HG03280 (cell line): Measurements from ENCODE around the gene NADSYN1.
"Not testable (repeated sequence)": the region's sequence is repeated elsewhere in the genome, so short reads cannot be mapped to it uniquely, and the experiment has no call there.

Source experiments
- ATAC-seq: cut with Tn5 transposase; IDR thresholded peaks from one replicate; pipeline ENCODE4 v1.9.1; 2021; ENCODE audit warnings: mild to moderate bottlenecking, moderate library complexity; ENCODE audit not compliant: unreplicated experiment

Gene NADSYN1

DNA sequence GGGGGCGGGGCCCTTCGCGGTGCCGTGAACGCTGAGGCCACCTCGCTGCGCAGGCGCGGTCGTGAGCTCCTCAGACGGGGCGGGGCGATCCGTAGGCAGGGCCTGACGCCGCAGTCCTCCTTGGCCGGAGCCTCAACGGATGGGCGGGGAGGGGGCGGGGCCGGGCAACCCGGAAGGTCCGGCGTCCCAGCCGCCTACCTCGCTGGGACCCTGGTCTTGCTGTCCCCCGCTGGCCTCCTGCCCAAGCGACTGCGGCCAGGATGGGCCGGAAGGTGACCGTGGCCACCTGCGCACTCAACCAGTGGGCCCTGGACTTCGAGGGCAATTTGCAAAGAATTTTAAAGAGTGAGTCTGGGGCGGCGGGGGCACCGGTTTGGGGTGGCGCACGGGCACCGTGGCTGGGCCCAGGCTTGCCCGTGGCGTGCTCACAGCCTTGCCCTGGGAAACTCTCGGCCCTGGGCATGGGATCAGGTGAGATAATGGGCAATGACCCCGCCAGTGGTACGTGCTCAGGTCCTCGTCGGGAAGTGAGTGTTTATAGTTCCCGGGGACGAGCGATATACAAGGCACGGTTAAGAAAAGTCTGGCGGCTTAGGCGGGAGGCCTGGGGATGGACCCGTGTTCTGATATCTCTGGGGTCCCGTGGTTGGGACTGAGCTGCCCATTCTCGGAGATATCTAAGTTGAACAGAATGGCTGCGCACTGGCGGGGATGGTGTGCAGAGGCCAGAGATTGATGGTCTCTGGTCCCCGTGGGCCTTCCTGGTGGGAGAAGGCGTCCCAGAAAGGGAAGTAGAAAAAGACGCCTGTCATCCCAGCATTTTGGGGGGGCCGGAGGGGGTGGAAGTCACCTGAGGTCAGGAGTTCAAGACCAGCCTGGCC is at the start of gene NADSYN1:
TSS of gene NADSYN1 (plus strand) at position 167 of the 881 bp plus-strand sequence. CDS start at position 261, 94 bp downstream.
- ATAC-seq: peak; percentile 67

DNA sequence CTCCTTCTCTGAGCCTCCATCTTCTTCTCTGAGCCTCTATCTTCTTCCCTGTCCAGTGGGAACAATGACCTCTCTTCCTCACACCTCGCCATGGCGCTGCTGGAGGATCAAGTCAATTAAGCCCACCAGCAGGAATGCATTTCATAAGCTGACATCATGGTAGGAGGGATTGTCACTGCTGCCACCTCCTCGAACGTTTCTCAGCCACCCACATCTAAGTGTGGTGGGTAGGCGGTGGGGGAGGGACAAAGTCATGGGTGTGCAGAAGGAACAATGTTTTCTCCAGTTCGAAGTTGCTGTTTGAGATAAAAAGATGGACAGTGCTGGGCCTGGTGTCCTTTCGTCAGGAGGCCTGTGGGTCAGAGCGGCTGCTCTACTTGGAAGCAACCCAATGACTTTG is 48.8 kb upstream of the NADSYN1 start:
- ATAC-seq: no peak

DNA sequence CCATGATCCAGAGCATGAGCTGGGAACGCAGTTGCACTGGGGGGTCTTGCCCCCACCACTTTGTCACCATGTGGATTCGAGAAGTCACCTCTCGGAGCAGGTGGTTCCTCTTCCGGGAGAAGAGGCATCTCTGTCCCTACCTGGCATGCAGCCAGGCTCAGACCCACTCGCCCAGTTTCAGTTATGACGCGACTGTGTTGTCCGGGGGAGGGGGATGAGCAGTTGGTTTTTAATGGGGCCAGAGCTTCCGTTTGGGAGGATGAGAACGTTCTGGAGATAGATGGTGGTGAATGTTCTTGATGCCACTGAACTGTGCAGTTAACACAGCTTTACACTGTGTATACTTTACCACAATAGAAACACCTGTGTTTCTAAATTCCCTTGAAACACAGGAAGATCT is 46.3 kb upstream of the NADSYN1 start:
- ATAC-seq: no peak

DNA sequence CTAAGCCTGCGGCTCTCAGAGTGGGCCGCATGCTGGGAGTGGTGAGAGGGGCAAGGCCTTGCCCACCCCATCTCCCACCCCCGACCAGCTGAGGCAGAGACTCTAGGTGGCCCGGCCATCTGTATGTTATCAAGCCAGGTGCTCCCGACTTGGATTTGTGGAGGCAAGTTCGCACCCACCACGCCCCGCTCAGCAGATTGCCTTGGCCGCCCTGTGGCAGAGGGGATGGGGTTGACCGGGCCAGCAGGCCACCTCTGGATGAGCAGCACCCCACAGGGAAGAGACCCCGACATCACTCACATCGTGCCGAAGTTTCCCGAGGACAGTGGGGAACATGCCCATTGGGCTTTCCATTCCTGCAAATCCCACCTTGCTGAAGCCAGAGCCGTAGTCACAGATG is 45.6 kb upstream of the NADSYN1 start:
- no peak for ATAC-seq

DNA sequence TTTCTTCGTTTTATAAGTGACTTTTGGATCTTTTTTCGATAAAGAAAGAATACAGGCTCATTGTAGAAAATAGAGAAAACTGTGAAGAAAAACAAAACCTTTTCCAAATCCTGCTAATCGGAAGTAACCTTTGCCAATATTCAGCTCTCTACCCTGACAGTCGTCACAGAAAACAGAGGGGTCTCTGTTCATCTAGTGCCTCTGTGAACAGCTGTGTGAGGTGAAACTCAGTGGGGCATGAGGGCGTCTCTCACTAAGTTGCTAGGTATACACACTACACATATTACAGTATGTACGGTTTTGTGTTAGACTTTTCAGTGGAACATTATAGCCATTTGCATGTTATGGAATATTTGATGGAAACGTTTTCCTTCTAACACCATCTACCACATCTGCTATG is 44.2 kb upstream of the NADSYN1 start:
- ATAC-seq: no peak

DNA sequence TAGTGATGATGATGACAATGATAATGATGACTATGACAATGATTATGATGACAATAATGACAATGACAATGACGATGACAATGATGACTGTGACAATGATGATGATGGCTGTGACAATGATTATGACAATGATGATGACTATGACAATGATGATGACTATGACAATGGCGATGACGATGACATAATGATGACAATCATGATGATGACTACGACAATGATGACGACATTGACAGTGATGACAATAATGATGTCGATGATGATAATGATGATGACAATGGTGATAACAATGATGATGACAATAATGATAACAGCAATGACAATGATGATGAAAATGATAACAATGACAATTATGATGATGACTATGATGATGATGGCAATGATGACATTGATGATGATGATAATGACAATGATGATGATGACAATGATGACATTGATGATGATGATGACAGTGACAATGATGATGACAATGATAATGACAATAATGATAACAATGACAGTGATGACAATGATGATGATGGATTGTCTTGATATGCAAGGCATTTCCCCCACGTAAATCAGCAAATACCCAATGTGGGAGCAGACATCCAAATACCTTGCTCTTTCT is 42.5 kb upstream of the NADSYN1 start:
- ATAC-seq: no peak

DNA sequence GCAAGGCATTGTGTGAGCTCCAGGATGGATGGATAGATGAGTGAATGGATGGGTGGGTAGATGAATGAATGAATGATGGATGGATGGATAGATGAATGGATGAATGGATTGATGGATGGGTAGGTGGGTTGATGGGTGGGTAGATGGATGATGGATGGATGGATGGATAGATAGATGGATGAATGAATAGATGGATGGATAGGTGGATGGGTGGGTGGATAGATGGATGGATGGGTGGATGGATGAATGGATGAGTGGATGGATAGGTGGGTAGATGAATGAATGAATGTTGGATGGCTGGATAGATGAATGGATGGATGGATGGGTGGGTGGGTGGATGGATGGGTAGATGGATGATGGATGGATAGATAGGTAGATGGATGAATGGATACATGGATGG is 38.4 kb upstream of the NADSYN1 start:
- ATAC-seq: no peak

DNA sequence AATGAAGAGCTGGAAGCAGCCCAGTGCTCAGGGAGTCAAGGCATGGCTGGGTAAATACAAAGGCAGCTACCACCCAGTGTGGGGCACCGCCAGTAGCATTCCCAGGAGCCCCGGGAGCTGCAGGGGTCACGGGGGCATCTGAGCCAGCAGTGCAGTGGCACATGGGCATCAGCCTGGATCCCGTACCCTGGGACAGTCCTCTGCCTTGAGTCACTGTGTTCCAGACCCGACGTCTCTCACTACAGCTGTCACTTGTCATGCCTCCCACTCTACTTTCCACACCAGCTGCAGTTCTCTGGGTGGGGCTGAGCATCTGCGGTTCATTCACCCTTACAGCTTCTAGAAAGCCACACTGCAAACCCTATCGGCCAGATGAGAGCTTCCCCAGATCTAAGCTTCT is 34.4 kb upstream of the NADSYN1 start:
- ATAC-seq: peak; percentile 87

DNA sequence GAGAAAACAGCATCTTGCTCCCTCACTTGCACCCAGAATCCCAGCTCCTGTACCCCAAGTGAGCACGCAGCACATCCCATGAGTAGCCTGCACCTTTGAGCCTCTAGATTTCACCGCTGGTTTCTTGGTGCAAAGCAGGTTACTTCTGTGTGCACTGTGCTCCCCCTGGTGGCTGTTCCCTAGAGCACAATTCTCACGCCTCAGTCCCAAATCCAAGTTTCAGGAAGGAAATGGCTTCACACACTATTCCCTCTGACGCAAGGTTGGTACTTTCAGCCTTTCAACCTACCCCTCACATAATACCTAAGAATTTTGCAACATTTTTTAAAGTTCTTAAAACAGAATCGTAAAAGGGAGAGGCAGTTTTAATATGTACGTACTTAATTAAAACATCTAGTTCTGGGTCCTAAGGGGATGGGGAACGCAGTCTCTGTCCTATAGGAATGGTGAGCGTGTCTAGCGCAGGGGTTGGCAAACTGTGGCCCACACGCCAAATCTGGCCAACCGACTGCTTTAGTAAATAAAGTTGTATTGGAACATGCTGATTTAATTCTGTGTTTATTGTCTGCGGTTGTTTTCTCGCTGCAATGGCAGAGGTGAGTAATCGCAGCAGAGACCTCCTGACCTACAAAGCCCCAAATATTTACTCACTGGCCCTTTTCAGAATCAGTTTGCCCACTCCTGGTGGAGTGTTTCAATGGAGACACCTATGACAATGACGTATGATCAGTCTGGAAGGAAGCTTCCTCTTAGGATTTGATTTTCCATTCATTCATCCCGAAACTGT is 32.4 kb upstream of the NADSYN1 start:
- ATAC-seq: no peak

DNA sequence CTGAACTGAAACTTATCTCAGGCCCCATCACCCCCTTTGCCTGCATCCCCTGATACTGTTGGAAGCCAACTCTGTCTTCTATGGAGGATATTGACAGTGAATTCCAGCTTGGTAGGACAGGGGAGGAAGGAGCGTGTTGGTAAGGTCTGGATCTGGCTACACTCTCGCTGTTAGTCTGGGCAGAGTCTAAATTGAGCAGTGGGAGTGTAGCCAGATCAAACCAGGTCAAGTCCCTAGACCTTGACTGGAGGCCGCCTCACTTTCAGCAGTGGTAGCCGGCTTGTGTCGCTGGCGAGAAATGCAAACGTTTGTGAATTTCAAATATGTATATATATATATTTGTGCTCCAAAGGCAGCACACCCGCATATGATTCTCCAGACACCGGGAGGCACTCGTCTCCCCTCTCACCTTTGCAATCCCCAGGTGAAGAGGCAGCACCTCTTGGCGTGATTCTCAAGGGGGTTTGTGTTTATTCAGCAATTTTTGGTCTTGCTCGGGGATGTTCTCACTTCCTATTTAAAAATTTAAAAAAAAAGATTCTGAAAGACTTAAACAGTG is 31.5 kb upstream of the NADSYN1 start:
- ATAC-seq: no peak

DNA sequence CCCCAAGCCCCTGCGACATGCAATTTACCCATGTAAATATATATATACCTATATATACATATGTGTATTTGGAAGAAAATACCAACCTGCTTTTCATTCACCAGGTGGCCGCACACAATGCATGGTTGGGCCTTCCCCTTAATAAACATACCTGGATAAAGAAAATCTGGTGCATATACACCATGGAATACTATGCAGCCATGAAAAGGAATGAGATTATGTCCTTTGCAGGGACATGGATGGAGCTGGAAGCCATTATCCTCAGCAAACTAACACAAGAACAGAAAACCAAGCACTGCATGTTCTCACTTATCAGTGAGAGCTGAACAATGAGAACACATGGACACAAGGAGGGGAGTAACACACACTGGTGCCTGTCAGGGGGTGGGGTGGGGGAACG is 30.7 kb upstream of the NADSYN1 start:
- ATAC-seq: not testable (repeated sequence)

DNA sequence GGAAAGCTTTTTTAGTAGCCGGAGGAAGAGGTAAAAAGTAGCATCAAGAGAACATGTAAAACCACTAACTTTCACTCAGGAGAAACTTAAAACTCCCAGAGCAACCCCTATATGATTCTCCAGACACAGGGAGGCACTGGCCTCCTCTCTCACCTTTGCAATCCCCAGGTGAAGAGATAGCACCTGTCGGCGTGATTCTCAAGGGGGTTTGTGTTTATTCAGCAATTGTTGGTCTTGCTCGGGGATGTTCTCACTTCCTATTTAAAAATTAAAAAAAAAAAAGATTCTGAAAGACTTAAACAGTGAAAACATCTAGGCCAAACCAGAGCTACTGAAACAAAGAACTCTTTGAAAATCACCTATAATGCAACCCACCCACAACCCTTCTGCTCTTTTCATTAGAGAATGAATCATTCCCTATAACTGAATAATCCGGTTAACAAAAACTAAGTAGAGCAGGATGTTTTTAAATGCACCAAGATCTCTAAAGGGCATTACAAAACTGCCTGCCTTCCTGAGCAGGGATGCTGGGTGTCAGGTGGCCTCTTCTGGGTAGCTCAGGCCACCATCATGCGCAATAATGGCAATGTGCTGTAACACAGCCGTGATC is 29.7 kb upstream of the NADSYN1 start:
- no peak for ATAC-seq

DNA sequence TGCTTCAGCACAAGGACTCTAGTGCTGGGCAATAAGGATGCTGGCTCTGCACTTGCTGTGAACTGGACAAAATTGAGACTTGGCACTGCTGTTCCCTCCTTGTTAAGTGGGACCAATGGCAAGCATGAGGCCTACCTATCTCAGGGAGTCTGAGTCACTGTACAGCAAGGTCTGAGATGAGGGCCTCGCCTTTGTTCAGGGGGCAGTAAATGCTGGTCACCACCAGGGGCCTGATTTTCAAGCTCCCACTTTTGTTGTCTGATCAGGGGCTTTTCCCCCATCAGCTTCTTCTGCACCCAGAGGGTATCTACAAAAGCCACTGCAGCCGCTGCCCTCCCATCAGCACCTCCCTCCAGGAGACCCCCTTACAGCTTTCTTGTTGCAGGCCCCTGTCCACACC is 27.6 kb upstream of the NADSYN1 start:
- no peak for ATAC-seq

DNA sequence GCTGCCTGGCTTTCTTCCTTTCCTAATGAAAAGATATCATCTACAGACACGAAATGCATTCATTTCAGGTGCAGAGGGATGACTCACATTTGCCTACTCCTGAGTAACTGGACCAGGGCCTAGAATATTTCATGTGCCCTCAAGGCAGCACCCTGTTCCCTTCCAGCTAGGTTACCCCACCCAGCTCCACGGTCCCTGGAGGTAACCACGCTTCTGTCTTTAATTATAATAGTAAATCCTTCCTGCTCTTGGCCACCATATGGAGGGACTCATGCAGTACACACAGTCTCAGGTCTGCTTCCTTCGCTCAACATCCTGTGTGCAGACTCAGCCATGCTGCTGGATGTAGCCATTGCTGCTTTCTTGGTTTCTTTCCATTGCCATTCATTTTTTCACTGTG is 27.1 kb upstream of the NADSYN1 start:
- no peak for ATAC-seq

DNA sequence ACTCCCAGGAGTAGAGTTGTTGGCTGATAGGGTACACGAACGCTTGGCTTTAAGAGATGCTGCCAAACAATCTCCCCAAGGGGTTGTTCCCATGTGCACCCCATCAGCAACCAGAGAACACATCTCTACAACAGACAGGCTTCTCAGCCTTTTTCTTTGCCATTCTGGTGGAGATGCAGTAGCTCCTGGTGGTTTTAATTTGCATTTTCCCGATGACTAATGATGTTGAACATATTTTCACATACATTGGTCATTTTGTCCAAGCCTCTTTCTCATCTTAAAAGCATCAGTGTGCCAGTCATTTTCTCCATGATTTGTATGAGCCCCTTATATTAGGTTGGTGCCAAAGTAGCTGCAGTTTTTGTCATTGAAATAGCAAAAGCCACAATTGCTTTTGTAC is 26.6 kb upstream of the NADSYN1 start:
- no peak for ATAC-seq

DNA sequence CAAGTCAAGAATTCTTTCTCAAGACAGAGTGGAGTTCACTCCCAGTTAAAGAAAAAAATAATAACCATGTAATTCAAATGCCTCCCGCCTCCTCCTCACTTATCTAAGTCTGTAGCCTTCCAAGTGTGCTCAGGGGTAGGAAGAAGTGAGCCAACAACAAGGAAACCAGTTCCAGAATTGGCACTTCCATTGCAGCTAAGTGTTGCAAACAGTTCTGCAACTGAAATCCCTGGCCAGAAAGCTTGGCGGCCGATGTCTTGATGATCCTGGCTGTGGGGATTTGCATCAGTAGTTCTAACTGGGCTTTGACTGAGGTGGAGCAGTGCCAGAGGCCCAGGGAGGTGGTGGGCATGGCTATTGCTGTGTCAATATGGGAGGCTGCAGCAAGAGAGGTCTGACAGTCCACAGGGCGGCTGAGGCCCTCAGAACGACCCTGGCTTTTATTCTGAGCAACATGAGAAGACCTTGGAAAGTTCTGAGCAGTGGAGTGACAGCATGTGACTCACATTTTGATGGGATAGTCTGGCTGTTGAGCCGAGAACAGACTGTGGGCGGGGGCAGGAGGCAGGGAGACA is 24.1 kb upstream of the NADSYN1 start:
- ATAC-seq: no peak

DNA sequence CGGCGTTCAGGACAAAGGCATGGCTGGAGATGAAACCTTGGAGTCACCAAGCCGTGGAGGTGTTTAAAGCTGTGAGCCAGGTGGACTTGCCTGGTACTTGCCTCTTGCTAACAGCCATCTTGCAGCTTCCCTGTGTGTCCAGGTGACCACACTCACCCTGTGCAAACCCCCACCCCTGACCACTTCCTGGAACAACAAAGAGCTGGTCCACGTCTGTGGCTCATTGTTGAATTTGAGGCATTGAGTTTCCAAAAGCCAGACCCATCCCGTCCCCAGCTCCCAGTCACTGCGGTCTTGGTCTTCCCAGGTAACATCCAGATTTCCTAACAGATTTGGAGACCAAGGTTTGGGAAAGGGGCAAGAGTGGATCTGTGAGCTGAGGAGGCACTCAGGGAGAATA is 23.3 kb upstream of the NADSYN1 start:
- no peak for ATAC-seq

DNA sequence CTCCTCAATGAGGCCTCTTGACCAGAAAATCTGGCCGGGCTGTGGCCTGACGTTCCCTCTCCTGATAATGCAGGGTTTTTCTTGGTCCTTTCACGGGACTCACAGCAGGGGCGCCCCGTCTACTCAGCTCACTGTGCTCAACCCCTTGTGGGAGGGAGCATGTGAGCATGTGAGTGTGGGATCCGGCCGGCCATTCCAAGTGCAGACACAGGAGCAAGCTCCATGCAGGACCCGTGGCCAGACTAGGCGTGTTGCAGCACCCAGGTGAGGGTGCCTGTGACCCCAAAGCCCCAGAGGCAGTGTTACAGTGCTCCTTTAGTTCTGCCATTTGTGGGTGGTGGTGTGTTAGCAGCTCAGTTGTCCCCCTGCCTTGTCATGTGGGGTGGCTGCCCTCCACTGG is 22.8 kb upstream of the NADSYN1 start:
- no peak for ATAC-seq

DNA sequence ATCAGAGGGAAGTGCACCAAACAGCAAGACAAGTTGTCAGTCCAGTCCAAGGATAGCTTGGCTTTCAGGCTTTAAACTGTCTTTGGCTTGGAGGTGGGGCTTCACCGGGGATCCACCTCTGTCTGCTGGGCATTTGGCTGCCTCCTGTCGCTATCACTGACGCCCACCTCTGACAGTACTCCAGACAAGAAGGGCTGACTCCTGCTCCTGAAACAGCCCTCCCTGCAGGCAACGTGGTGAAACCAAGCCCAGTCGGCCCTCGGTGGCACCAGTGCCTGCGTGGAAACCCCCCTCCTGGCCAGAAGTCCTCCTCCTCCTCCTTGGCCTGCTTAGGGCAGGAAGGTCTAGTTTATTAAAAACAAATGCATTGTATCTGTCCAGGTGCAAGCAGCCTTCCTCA is 21.7 kb upstream of the NADSYN1 start:
- no peak for ATAC-seq

DNA sequence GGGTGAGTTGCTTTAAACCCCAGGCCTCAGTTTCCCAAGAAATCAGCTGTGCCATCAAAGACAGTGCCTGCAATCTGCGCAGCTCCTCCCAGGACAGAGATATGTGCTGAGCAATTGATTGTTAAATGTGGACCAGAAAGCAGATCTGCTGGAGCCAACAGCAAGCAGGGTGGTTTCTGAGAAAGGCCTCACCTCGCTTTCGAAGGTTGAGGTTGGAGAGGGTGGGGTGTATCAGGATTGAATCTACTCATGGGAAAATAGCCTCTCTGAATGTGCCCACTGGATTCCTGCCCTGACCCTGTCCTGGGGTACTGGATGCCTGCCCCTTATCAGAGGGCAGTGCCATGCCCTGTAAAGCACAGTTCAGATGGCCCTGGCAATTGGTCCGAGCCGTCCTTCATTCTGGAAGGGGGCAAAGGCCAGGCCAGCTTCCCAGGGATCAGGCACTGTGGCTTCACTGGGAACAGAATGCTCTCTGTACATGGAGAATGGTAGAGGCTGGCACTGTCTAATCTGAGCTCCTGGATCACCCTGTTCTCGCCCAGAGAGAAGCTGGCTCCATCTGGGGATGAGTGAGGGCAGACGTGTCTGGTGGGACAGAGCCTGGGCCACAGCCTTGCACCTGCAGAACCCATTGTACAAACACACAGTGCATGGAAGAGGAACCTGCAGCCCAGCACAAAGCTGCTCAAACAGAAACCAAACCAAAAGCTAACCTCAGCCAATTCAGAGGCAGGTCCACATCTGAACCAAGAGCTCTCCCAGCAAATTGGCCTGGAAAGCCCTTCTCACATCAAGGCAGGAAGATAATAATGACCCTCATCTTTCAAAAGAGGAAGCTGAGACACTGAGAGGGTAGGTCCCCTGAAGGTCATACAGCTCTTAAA is 20.0 kb upstream of the NADSYN1 start:
- ATAC-seq: no peak
